Left kidney (tissue), 2 donors: Measurements from ENCODE around the gene PTPRE. TPM values are rescaled to one million over a fixed set of nuclear protein-coding genes. Genes with fewer than 3 reads are reported as not detected.
A peak's percentile ranks its signal among the peaks of the same experiment; 100 is the strongest.

Experiments used
- DNase-seq: peaks from one replicate; pipeline ENCODE4 v3.0.0-alpha.2; 2013
- polyA plus RNA-seq: library from polyadenylated mRNA; unstranded; fragments of 120-200 nt; gene quantifications from one replicate; pipeline ENCODE4 v1.2.1, GENCODE V29; 2013; ENCODE audit not compliant: insufficient read length

PTPRE gene
- polyA plus RNA-seq, 1 donor = 5.6 TPM

DNA sequence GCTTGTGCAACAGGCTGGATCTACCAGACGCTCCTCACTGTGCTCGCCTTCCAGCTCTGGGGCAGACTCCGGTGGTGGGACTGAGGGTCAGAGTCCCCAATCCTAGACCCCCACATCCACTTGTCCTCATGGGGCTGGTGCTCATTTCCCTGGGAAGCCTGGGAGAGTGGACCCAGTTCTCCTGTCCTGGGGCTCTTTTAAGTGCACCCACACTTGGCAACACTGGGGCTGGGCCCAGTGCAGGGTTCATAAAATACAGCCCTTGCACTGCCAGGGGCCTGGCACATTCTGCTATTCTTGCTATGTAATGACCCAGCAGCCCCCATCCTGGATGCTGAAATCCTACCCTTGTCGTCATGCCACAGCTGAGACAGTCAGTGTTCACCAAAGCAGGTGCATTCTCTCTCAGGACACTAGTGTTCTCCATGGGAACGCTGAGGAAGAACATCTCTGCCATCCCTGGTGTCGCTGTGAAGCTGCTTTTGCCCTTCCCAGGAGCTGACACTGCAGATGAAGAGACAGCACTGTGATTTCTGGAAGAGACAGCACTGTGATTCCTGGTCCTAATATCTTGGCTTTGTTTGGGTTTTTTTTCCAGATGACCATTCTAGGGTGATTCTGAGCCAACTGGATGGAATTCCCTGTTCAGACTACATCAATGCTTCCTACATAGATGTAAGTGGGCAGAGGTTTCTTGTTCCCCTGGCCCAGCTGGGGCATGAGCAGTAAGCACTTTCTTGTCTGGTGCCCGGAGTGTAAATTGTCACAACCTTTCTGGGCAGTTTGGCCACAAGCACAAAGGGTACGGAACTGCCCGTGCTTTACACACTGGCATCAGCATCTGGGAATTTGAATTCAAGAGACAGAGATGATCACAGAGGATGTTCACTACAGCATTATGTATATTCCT, 153.7 kb downstream of the PTPRE start:
- DNase-seq = no peak

DNA sequence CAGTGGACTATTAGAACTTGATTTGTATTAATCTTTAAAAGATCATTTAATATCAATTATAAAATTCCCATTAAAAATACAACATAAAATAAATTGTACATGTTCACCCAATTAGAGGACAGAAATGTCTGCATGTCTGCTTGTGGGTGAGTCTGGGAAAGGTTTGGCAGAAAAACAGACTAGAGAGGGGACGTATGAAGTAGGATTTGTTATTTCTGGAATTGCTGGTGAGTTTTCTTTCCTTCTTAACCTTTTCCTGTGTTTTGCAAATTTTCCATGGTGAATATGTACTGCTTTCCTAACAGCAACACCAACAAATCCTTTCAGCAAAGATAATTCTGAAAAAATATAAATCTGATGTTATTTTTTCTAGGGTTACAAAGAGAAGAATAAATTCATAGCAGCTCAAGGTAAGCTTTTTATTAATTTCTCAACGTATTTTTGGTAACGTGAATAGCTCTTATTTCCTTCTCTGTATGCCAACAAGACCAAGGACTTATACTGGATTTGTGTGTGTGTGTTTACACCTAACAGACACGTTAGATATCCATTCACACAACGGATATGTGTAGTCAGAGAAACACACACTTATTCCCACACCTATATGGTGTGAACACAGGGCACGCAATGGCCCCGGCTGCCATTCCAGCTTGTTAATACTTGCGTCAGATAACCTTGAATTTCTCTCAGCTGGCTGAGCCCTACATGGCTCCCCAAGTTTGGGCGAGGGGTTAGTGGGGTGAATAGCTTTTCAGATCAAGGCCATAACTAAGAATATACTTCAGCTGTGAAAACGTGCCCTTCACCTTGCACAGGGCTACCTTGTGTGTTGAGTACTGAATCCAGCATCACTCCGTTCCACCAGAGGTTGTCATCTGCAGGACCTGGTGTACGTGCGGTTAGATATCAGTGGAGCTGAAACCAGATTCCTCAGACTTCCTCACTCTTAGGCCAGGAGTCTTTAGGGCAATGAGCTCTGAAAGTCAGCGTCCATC, 154.7 kb downstream of the PTPRE start:
- DNase-seq = no peak

DNA sequence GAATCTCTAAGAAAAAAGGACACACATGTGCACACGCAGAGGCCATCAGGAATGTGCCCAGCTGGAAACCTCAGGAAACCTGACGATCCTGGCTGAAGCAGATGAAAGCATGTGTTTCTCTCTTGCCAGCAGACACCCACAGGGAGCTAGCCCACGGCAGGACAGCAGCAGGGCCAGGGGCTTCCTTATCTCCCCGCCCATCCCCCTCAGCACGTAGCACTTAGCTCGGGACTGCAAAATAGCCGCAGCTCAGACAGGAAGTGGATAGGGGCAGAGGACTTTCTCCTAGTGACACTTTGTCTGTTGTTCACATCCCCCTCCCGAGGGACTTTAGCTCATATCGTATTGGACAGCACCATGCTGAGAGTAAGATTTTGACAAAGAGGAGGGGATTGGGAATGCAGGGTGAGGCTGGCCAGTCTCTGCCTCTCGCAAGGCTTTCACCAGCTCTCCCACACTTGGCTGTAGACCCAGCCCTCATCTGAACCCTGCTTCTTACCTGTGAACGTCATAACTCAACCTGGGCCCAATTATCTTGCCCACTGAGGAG, 155.5 kb downstream of the PTPRE start:
- no peak for DNase-seq

DNA sequence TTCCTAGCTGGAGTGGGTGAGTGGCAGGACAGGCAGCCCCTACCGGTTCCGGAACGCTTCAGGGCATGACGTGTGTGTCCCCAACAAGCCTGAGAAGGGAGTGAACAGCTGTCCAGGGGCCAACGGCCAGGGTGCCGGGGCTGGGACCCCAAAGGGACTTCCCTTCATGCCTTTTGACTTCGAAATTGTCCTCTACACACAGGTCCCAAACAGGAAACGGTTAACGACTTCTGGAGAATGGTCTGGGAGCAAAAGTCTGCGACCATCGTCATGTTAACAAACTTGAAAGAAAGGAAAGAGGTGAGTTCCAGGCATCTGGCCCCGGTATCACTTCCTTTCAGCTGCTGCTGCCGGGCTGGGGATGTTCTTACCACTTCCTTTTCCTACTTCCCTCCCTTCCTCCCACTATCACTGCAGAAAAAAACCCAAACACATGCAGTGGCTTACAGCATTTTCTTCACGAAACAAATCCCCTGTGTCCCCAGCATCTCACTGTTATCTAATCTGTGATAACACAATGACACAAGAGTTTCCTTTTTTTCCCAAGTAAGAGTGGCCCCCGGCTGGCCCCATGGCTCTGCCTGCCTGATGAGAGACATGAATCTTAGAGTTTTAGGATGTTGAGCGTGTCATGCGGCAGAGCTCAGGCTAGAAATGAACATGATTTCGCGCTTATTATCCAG, 156.1 kb downstream of the PTPRE start:
- DNase-seq = no peak

DNA sequence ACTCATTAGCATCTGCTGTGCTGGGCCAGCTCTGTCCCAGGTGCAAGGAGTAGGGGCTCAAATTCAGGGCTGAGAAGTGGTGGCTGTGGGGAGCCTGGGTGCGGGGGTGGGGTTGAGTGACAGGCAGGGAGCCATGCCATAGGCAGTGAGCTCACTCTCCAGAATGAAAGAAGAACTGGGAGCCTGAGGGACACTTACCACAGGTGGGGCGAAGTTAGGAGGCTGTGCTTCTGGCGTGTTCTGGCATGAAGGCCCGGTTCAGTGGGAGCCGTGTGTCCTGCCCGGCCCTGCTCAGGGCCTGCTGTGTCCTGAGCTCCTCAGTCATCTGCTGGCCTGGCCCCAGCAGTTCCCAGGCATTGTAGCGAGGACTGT, 156.8 kb downstream of the PTPRE start:
- DNase-seq = no peak

DNA sequence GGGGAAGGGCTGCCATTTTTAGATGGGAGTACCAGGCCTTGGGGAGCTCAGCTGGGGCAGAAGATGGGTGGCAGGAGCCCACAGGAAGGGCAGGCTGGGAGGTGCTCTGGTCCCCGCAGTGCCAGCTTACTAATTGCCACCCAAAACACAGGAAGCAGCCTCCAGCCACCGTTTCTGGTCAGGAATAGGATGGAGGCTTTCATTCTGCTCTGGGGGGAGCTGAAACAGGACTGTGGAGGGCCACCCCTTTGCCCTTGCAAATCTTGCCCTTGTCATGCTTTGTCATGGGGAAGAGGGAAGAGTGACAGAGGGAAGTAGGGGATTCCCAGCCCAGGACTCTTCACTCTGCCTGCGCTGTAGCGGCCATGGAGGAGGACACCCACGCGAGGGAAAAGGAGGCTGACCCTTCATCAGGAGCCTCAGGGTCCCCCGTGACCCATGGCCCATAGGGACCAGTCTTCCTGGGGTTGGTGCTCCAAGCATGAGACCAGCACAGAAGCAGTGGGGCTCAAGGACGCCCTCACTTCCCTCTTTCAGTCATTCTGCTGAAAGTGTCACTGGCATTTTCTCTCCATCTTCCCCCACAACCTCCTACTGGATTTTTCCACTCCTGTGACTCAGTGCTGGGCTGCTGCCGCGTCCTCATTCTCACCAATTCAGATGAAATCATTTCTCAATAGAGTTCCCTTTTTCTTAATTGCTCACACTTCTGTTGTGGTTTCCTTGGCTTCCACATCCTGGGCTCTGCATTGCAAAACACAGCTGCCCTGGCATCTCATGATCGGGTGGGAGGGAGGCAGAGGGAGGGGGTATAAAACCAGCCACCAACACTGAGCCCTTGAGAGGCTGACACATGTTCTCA, 157.4 kb downstream of the PTPRE start:
- DNase-seq = no peak

DNA sequence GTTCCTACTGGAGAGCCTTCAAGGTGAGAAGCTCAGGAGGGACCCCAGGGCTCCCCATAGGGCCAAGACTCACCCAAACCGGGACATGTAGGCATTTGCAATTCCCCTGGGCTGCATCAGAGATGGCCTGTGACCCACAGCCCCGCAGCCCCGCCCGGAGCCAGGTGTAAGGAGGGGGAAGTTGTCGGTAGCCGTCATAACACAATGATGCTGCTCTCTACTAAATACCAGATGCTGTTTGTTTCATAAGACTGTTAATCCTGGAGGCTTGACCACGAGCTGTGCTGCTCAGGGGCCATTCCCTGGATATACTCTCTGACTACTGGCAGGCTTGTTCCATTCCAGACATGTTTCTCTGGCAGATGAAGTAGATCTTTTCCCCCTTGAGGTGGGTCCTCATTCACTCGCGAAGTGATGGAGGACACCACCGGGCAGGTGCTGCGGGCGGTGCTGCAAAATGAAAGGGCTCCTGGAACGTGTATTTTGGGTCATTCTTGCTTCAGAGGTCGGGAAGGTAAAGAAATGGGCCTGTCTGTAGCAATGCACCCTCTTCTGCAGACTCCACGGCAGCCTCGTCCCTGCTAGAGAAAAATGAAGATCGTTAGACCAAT, 158.2 kb downstream of the PTPRE start:
- DNase-seq = no peak

DNA sequence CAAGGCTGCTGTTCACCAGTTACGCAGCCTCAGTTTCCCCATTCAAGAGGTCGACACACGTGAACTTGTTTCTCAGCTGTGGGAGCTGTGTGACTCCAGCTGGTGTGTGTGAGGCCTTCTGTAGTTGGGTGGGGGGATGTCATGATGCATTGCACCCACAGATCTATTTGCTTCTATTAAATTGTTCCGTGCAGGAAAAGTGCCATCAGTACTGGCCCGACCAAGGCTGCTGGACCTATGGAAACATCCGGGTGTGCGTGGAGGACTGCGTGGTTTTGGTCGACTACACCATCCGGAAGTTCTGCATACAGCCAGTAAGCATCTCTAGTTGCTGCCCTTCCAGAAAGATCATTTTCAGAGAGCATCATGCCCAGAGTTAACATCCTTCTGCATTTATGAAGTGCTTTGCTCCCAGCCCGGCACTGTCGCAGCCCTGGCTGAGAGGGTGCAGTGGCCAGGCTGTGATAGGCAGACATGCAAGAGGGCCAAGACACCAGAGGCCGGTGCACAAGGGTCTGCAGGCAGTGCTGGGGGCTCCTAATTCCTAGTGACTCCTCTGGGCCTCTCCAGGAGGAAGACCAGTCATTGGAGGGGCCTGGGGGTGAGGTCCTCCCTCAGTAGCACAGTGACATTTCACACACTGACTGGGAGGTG, 159.1 kb downstream of the PTPRE start:
- no peak for DNase-seq

DNA sequence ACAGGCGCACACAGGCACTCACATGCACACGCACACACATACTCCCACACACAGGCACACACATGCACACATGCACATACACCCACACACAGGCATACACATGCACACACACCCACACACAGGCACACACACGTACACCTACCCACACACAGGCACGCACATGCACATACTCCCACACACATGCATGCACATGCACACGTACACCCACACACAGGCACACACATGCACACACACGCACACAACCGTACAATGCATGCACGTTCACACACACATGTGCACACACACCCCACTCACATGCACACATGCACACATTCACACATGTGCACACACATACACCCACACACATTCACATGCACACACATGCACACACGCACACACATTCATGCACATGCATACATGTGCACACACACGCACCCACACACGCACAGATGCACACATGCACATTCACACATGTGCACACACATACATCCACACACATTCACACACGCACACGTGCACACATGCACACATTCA, 160.0 kb downstream of the PTPRE start:
- DNase-seq = no peak

DNA sequence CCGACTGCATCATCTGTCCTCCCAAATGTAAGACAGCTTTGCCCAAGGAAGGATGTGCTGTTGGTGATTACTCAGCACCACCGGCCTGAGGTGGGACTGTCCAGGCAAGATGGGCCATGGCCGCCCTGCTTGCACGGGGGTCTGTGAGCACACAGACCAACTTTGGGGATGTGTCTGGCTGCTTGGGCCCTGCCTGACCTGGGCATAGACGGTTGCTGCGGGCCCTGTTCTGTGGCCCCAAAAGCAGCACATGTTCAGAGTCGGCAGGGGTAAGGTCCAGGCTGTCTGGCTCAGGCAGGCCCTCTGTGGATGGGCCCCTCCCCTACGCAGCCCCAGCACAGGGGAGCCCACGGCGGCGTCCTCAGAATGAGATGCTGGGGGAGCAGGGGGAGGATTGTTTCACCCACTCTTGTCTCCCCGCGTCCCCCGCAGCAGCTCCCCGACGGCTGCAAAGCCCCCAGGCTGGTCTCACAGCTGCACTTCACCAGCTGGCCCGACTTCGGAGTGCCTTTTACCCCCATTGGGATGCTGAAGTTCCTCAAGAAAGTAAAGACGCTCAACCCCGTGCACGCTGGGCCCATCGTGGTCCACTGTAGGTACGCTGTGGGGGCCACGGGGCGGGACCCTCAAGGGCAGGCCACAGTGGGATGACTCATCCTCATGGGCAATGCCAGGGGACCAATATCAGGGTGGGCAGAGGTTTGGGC, 160.9 kb downstream of the PTPRE start:
- no peak for DNase-seq

DNA sequence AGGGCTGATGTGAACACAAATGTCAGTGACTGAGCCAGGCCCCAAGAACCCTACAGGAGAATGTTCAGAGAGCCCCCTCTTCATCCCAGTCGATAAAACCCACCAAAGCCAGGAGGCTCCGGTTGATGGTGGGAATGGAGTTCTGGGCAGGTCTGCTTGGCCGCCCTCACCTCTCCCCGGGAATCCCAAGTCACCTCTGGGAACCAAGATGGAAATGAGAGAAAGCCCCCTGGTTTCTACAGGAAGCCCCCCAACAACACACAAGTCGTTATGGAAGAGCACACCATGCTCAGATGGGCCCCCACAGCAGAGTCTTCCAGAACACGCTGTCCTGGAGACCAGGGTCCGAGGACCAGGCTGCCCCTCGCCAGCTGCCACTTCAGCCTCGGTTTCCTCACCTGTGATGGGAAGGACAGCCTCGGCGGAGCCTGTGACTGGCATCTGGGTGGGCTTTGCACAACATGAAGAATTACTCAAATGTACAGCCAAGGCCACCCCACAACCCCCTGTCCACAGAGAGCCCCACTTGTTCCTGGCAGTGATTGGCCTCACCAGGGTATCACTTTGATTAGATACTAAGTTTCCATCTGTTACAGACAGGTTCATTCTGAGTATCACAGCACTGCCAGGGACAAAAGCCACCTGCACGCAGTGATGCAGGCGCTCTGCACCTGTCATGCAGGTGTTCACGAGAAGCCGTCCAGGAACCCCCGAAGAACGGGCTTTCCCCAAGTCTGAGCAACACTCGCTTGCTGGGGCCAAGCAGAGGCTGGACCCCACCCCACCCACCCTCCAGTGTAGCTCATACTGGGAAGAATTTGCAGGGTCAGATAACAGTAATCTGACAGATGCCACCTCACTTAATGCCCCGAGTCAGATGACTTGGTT, 161.7 kb downstream of the PTPRE start:
- DNase-seq = no peak

DNA sequence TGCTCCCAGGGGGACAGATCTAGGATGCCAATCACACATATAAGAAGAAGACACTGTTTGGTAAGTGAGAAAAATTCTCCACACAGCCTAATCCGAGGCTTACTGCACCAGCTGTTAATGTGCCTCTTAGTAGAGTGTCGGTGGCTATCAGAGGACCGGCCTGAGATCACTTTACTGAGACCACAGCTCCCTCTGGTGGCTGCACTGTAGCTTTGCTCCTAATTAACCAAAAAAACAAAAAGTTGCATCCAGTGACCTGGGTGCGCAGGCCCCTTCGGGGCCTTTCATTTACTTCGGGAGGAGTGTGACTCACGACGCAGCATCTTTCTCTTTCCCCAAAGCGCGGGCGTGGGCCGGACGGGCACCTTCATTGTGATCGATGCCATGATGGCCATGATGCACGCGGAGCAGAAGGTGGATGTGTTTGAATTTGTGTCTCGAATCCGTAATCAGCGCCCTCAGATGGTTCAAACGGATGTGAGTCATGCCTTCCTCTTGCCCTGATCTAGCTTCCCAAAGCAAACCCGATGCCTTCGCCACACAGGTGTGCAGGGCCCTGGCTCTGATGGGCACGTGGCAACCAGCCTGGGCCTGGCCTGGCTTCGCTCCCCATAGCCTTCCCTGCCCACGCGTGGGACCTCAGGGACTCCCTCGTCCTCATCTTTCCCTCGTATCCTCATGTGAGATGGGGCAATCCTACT, 162.6 kb downstream of the PTPRE start:
- DNase-seq = peak; percentile 71

DNA sequence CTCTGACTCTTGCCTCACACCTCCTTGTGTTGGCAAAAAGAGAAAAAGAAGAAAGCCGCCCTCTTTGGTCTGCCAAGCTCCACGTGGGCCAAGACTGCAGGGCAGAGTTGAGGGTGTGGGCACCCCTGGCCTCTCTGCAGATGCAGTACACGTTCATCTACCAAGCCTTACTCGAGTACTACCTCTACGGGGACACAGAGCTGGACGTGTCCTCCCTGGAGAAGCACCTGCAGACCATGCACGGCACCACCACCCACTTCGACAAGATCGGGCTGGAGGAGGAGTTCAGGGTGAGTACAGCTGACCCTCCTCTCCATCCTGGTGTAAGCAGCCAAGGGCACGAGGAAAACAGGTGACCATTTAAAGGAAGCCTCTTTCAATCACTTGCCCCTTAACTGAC, 163.3 kb downstream of the PTPRE start:
- no peak for DNase-seq

DNA sequence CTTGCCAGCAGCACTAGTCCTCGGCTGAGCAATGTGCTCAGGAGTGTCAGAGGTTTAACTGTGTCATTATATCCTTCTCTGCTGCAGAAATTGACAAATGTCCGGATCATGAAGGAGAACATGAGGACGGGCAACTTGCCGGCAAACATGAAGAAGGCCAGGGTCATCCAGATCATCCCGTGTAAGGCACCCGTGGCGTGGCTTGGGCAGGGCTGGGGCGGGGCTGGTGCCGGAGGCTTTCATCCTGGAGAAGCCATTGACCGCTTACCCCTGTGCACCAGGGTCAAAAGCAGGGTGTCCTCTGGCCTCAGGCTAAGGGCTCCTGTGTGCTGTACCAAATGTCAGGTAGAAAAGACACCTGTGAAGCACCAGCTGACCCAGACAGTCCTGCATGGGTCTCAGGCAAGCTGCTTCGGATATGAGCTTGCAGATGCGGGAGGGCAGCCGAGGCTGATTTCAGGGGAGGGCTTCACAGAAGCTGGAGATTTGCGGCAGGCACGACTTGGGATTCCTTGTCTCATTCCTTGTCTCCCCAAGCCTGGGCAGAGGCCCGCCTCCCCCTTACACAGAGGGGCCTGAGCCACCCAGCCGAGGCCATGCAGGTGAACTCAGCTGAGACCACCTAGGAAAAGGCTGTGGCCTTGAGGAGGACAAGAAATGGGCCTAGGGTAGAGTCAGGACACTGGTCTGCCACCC, 164.0 kb downstream of the PTPRE start:
- DNase-seq = no peak

DNA sequence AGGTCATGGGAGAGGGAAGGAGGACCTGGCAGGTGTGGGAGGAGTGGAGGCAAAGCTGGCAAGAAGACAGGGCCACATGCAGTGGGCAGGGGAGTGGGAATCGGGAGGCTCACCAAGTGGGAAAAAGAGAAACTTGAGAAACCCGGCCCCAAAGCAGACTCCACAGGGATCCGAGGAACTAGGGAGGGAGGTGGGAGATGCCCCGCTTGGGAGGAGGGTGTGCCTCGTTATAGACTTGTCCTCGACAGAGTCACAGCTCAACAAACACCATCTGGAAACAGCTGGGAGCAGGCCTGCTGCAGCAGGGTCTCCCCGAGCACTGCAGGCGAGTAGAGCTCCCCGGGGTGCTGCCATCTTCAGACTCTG, 164.5 kb downstream of the PTPRE start:
- no peak for DNase-seq

DNA sequence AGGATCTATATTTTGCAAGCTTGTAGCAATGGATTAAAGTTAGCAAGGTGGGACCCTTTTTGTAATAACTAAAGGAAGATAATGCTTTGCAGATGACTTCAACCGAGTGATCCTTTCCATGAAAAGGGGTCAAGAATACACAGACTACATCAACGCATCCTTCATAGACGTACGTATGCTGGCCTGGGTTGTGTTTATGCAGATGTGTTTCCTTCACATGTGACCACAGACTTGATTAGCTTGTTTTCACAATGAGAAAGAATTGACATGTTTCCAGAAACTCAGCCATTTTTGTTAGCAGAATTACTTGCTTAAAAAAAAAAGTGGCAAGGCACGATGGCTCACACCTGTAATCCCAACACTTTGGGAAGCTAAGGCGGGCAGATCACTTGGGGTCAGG, 165.1 kb downstream of the PTPRE start:
- no peak for DNase-seq
